ENCODE results near the gene GRAMD1B.
"Not testable (repeated sequence)": the region's sequence is repeated elsewhere in the genome, so short reads cannot be mapped to it uniquely, and the experiment has no call there.

The GRAMD1B gene

GRCh38 chr11:123509737-123510578 lies 79.9 kb downstream of the GRAMD1B start:
- no peak for DNase-seq (ENCODE audit: low read depth)

- no peak for DNase-seq (ENCODE audit: low read depth)
Observed at GRCh38 chr11:123510579-123510905, 80.5 kb downstream of the GRAMD1B start.

- peak; percentile 30 for DNase-seq (ENCODE audit: low read depth)
Observed at GRCh38 chr11:123511037-123511870, 81.2 kb downstream of the GRAMD1B start.

- not testable (repeated sequence) for DNase-seq (ENCODE audit: low read depth)
Observed at GRCh38 chr11:123513309-123513708, 83.2 kb downstream of the GRAMD1B start.

- DNase-seq (ENCODE audit: low read depth), result no peak
Observed at GRCh38 chr11:123516238-123516637, 86.2 kb downstream of the GRAMD1B start.

- DNase-seq (ENCODE audit: low read depth), result no peak
Observed at GRCh38 chr11:123517559-123518364, 87.7 kb downstream of the GRAMD1B start.

GRCh38 chr11:123518496-123519054 lies 88.5 kb downstream of the GRAMD1B start:
- no peak for DNase-seq (ENCODE audit: low read depth)

- DNase-seq (ENCODE audit: low read depth), result no peak
Observed at GRCh38 chr11:123519055-123519796, 89.2 kb downstream of the GRAMD1B start.

- no peak for DNase-seq (ENCODE audit: low read depth)
Observed at GRCh38 chr11:123519797-123520193, 89.7 kb downstream of the GRAMD1B start.

- DNase-seq (ENCODE audit: low read depth), result not testable (repeated sequence)
Observed at GRCh38 chr11:123520476-123520875, 90.4 kb downstream of the GRAMD1B start.

- DNase-seq (ENCODE audit: low read depth), result no peak
Observed at GRCh38 chr11:123521001-123521400, 90.9 kb downstream of the GRAMD1B start.

GRCh38 chr11:123521930-123522329 lies 91.9 kb downstream of the GRAMD1B start:
- DNase-seq (ENCODE audit: low read depth), result no peak

GRCh38 chr11:123523539-123523938 lies 93.5 kb downstream of the GRAMD1B start:
- no peak for DNase-seq (ENCODE audit: low read depth)

GRCh38 chr11:123525097-123525496 lies 95.0 kb downstream of the GRAMD1B start:
- DNase-seq (ENCODE audit: low read depth), result no peak

GRCh38 chr11:123525511-123525918 lies 95.4 kb downstream of the GRAMD1B start:
- no peak for DNase-seq (ENCODE audit: low read depth)

GRCh38 chr11:123526027-123526805 lies 96.1 kb downstream of the GRAMD1B start:
- no peak for DNase-seq (ENCODE audit: low read depth)

GRCh38 chr11:123526918-123527317 lies 96.8 kb downstream of the GRAMD1B start:
- DNase-seq (ENCODE audit: low read depth), result no peak

- no peak for DNase-seq (ENCODE audit: low read depth)
Observed at GRCh38 chr11:123527526-123527925, 97.5 kb downstream of the GRAMD1B start.

GRCh38 chr11:123527947-123528346 lies 97.9 kb downstream of the GRAMD1B start:
- no peak for DNase-seq (ENCODE audit: low read depth)

- no peak for DNase-seq (ENCODE audit: low read depth)
Observed at GRCh38 chr11:123531325-123531724, 101.3 kb downstream of the GRAMD1B start.

All from CMK (cell line).